ENCODE results near the gene RANBP10.

- TF ChIP-seq CTCF (IDR thresholded peaks at IDR 0.05) (no peak), POLR2AphosphoS5 (IDR thresholded peaks at IDR 0.05) (no peak)
These were observed 97.3 kb downstream of the RANBP10 start for GRCh38 chr16:67709050-67709449.
